LNCaP clone FGC (cell line): ENCODE results near the gene UNC5C.

Experiments used
- DNase-seq: peaks from one replicate; pipeline ENCODE4 v3.0.0-alpha.2; 2011; ENCODE audit warnings: low read depth
- H3K4me3 ChIP-seq: 2 replicates; pipeline ENCODE4 v1.5.1; 2011; ENCODE audit warnings: mild to moderate bottlenecking, low read depth, low read length, control low read depth
- TF ChIP-seq, protein P1 (sequence below): IDR thresholded peaks from 2 replicates; pipeline ENCODE4 v1.5.1; 2012; ENCODE audit warnings: mild to moderate bottlenecking; ENCODE audit not compliant: control insufficient read depth, insufficient read depth; ENCODE audit errors: extremely low read depth

UNC5C gene

GRCh38 chr4:95162867-95163266, 385.9 kb downstream of the UNC5C start:
- no peak for DNase-seq
- TF ChIP-seq, protein P1, sequence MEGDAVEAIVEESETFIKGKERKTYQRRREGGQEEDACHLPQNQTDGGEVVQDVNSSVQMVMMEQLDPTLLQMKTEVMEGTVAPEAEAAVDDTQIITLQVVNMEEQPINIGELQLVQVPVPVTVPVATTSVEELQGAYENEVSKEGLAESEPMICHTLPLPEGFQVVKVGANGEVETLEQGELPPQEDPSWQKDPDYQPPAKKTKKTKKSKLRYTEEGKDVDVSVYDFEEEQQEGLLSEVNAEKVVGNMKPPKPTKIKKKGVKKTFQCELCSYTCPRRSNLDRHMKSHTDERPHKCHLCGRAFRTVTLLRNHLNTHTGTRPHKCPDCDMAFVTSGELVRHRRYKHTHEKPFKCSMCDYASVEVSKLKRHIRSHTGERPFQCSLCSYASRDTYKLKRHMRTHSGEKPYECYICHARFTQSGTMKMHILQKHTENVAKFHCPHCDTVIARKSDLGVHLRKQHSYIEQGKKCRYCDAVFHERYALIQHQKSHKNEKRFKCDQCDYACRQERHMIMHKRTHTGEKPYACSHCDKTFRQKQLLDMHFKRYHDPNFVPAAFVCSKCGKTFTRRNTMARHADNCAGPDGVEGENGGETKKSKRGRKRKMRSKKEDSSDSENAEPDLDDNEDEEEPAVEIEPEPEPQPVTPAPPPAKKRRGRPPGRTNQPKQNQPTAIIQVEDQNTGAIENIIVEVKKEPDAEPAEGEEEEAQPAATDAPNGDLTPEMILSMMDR = no peak
- no peak overlapping the region for H3K4me3 ChIP-seq

- H3K4me3 ChIP-seq = no peak overlapping the region
- DNase-seq = no peak
- TF ChIP-seq, protein P1 = no peak
Observed at GRCh38 chr4:95161781-95162469, 386.8 kb downstream of the UNC5C start.

DNA sequence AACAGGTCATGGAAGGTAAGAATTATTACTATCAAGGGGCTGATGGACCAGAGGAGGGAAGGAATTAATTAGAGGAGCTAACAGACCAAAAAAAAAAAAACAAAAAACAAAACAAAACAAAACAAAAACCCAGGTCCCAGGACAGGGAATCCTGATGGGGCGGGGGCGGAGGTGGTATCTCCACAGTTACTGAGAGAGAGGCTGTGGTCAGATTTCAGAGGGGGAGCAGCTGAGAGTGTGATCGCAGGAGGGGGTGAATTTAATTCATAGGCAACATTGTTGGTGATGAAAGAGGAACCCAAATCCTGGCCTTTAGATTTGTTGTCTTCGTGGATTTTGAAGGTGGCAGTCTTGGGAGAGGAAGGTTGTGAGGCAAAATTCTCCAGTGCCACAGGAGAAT, 389.4 kb downstream of the UNC5C start:
- TF ChIP-seq, protein P1 = no peak
- DNase-seq = no peak
- H3K4me3 ChIP-seq = no peak overlapping the region

DNA sequence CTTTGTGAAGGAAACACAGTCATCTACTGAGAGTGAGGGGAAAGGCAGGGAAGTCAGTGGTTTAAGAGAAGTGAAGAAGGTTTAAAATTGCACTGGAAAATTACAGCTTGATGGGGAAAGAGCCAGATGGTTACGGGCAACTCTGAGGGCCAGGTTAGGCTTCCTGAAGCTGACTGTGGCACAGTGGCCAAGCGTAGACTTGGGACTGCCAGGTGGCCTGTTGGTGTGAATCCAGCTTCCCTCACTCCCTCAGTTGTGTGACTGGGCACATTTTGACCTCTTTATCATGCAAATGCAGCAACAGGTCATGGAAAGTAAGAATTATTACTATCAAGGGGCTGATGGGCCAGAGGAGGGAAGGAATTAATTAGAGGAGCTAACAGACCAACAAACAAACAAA, 390.1 kb downstream of the UNC5C start:
- H3K4me3 ChIP-seq = no peak overlapping the region
- DNase-seq = no peak
- TF ChIP-seq, protein P1 = no peak

DNA sequence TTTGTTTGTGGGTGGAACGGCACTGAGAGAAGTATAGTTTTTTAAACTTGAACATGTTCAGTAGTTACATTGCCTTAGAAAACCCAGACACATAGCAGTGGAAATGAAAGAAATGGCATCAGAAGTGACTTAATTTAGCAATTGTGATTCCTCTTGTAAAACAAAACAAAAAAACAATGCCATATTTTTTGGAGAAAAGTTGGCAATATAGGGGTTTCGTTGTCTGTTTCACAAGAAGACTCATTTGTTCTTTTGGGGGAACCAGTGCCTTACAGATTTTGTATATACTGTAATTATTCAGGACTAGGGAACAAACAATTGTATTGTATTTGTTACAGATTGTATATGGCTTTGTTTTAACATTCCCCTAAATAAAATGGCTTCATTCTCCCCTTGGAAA, 390.7 kb downstream of the UNC5C start:
- TF ChIP-seq, protein P1 = no peak
- DNase-seq = no peak
- no peak overlapping the region for H3K4me3 ChIP-seq

DNA sequence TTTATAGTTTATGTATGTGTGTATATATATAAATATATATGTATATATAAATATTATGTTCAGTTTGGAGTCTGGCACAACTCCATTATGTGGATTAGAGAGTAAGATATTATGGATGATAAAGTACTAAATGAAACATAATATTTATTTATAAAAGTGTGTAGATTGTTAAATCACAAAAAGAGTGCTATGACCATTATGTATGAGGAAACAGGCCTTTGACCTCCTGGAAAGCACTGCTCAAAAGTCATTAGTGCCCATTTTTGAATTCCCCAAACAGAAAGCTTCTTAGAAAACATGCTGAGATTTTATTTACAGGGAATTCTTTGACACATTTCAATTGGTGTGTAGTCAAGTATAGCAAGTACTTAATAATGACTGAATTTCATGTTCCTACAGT, 391.2 kb downstream of the UNC5C start:
- no peak overlapping the region for H3K4me3 ChIP-seq
- TF ChIP-seq, protein P1 = no peak
- peak; percentile 70 for DNase-seq

- TF ChIP-seq, protein P1 = no peak
Observed at GRCh38 chr4:95156452-95156765, 392.4 kb downstream of the UNC5C start.

More at GRCh38 chr4:95156452-95156765, 392.4 kb downstream of the UNC5C start:
- H3K4me3 ChIP-seq = no peak overlapping the region
- DNase-seq = no peak
